Neural cell (in vitro differentiated cells): Measurements from ENCODE around the gene MGAT5. TPM values are rescaled to one million over a fixed set of nuclear protein-coding genes. Genes with fewer than 3 reads are reported as not detected.

Experiments used
- H2AFZ ChIP-seq: fragments of 200-600, 300-800 bp; sonication (generic), shearing (Covaris generic); 2 replicates; pipeline ENCODE4 v1.6.0; 2014; ENCODE audit warnings: low read depth, mild to moderate bottlenecking, antibody characterized with exemption, low read length, moderate library complexity
- H3F3A ChIP-seq: fragments of 200-600 bp; shearing (Covaris generic); 2 replicates; pipeline ENCODE4 v1.6.1; 2016; ENCODE audit warnings: mild to moderate bottlenecking, moderate library complexity, mixed read lengths, antibody characterized with exemption, low read length; ENCODE audit not compliant: insufficient read depth, poor library complexity, severe bottlenecking
- H3K27ac ChIP-seq: fragments of 200-600, 300-800 bp; sonication (generic), shearing (Covaris generic); 2 replicates; pipeline ENCODE4 v1.5.1; 2014; ENCODE audit warnings: mild to moderate bottlenecking, low read length, moderate library complexity
- H3K27me3 ChIP-seq: fragments of 300-800, 200-600 bp; sonication (generic), shearing (Covaris generic); 2 replicates; pipeline ENCODE4 v1.6.0; 2014; ENCODE audit warnings: mild to moderate bottlenecking, low read depth, low read length, moderate library complexity; ENCODE audit not compliant: insufficient read depth
- H3K36me3 ChIP-seq: fragments of 300-800, 200-600 bp; sonication (generic), shearing (Covaris generic); 2 replicates; pipeline ENCODE4 v1.5.1; 2014; ENCODE audit warnings: mild to moderate bottlenecking, antibody characterized with exemption, low read length, moderate library complexity; ENCODE audit not compliant: insufficient read depth
- H3K4me2 ChIP-seq: fragments of 300-800, 200-600 bp; sonication (generic), shearing (Covaris generic); 2 replicates; pipeline ENCODE4 v1.6.0; 2014; ENCODE audit warnings: mild to moderate bottlenecking, low read length
- H3K4me3 ChIP-seq: fragments of 300-800, 200-600 bp; sonication (generic), shearing (Covaris generic); 2 replicates; pipeline ENCODE4 v1.5.1; 2014; ENCODE audit warnings: mild to moderate bottlenecking, low read length, moderate library complexity
- H3K79me2 ChIP-seq: fragments of 200-600 bp; shearing (Covaris generic); replicated peaks from 2 replicates; pipeline ENCODE4 v1.6.0; 2014; ENCODE audit warnings: mild to moderate bottlenecking, low read length, moderate library complexity; ENCODE audit not compliant: insufficient read depth
- H3K9ac ChIP-seq: fragments of 300-800, 200-600 bp; sonication (generic), shearing (Covaris generic); 2 replicates; pipeline ENCODE4 v1.6.1; 2016; ENCODE audit warnings: mild to moderate bottlenecking, low read length, mixed read lengths
- H3K9me2 ChIP-seq: fragments of 200-600 bp; shearing (Covaris generic); 2 replicates; pipeline ENCODE4 v1.6.1; 2016; ENCODE audit warnings: mild to moderate bottlenecking, low read length, mixed read lengths; ENCODE audit not compliant: insufficient read depth
- H3K9me3 ChIP-seq: fragments of 200-600, 300-800 bp; sonication (generic), shearing (Covaris generic); 2 replicates; pipeline ENCODE4 v1.6.1; 2016; ENCODE audit warnings: mild to moderate bottlenecking, mixed run types, low read length, moderate library complexity, mixed read lengths
- H4K20me1 ChIP-seq: fragments of 200-600 bp; shearing (Covaris generic); 2 replicates; pipeline ENCODE4 v1.6.1; 2016; ENCODE audit warnings: mild to moderate bottlenecking, mixed run types; ENCODE audit not compliant: insufficient read depth
- EP300 ChIP-seq: fragments of 450-650 bp; conservative IDR thresholded peaks from 2 replicates; pipeline ENCODE4 v1.6.1; 2014; ENCODE audit warnings: antibody characterized with exemption, mild to moderate bottlenecking, moderate library complexity; ENCODE audit not compliant: poor library complexity, severe bottlenecking
- EZH2 ChIP-seq: fragments of 200-600, 300-800 bp; shearing (Covaris generic), sonication (generic); IDR thresholded peaks from 2 replicates; pipeline ENCODE4 v1.6.1; 2014; ENCODE audit warnings: antibody characterized with exemption, low read length, borderline replicate concordance, mild to moderate bottlenecking; ENCODE audit not compliant: insufficient read depth, poor library complexity, severe bottlenecking
- MXI1 ChIP-seq: fragments of 450-650 bp; conservative IDR thresholded peaks from 2 replicates; pipeline ENCODE4 v1.6.1; 2014; ENCODE audit warnings: antibody characterized with exemption, mild to moderate bottlenecking; ENCODE audit not compliant: poor library complexity, severe bottlenecking
- POLR2AphosphoS5 ChIP-seq: IDR thresholded peaks from 2 replicates; pipeline ENCODE4 v1.6.1; 2012
- RAD21 ChIP-seq: fragments of 450-650 bp; conservative IDR thresholded peaks from 2 replicates; pipeline ENCODE4 v1.6.1; 2014; ENCODE audit warnings: antibody characterized with exemption, mild to moderate bottlenecking, moderate library complexity
- SMC3 ChIP-seq: fragments of 450-650 bp; conservative IDR thresholded peaks from 2 replicates; pipeline ENCODE4 v1.6.1; 2014; ENCODE audit warnings: antibody characterized with exemption, mild to moderate bottlenecking, moderate library complexity; ENCODE audit not compliant: poor library complexity
- TAF1 ChIP-seq: IDR thresholded peaks from 2 replicates; pipeline ENCODE4 v1.6.1; 2012; ENCODE audit warnings: low read depth
- polyA plus RNA-seq: library from polyadenylated mRNA; depleted of rRNA; stranded (reverse); fragments of >200 nt; gene quantifications from 2 replicates; pipeline ENCODE4 v1.2.3, GENCODE V29; 2014
- TF ChIP-seq, protein P1 (sequence below): IDR thresholded peaks from 2 replicates; pipeline ENCODE4 v1.6.1; 2012; ENCODE audit warnings: borderline replicate concordance
- TF ChIP-seq, protein P2 (sequence below): fragments of 450-650 bp; IDR thresholded peaks from 2 replicates; pipeline ENCODE4 v1.5.1; 2014; ENCODE audit warnings: antibody characterized with exemption, mild to moderate bottlenecking, moderate library complexity; ENCODE audit not compliant: poor library complexity, severe bottlenecking

Gene MGAT5
- polyA plus RNA-seq, 1 donor from 2014 or later, result 40.9 TPM

DNA sequence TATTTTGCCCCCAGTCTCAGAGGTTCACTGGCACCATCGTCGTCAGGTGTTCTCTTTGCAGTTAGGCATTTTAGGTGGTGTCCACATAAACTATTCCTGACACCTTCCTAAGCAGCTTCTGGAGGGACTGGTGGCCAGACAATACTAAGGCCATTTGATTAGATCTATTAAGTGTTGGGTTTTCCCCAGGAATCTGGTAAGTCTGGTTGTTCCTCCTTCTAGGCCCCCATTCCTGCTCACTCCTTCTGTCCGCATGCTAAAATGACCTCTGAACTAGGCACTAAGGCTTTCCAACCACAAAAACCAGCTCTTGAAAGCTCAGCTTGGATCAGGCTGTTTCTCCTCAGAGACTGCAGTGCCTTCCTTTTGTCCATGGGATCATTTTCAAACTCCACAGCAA lies 100.7 kb downstream of the MGAT5 start:
- H3K27me3 ChIP-seq, result no peaks in the 10 kb centered on the region
- TF ChIP-seq EZH2 (no peak), MXI1 (no peak), SMC3 (no peak), RAD21 (no peak), TAF1 (no peak), EP300 (no peak), POLR2AphosphoS5 (no peak)
- TF ChIP-seq, protein P1, sequence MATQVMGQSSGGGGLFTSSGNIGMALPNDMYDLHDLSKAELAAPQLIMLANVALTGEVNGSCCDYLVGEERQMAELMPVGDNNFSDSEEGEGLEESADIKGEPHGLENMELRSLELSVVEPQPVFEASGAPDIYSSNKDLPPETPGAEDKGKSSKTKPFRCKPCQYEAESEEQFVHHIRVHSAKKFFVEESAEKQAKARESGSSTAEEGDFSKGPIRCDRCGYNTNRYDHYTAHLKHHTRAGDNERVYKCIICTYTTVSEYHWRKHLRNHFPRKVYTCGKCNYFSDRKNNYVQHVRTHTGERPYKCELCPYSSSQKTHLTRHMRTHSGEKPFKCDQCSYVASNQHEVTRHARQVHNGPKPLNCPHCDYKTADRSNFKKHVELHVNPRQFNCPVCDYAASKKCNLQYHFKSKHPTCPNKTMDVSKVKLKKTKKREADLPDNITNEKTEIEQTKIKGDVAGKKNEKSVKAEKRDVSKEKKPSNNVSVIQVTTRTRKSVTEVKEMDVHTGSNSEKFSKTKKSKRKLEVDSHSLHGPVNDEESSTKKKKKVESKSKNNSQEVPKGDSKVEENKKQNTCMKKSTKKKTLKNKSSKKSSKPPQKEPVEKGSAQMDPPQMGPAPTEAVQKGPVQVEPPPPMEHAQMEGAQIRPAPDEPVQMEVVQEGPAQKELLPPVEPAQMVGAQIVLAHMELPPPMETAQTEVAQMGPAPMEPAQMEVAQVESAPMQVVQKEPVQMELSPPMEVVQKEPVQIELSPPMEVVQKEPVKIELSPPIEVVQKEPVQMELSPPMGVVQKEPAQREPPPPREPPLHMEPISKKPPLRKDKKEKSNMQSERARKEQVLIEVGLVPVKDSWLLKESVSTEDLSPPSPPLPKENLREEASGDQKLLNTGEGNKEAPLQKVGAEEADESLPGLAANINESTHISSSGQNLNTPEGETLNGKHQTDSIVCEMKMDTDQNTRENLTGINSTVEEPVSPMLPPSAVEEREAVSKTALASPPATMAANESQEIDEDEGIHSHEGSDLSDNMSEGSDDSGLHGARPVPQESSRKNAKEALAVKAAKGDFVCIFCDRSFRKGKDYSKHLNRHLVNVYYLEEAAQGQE, result no peak
- TF ChIP-seq, protein P2, sequence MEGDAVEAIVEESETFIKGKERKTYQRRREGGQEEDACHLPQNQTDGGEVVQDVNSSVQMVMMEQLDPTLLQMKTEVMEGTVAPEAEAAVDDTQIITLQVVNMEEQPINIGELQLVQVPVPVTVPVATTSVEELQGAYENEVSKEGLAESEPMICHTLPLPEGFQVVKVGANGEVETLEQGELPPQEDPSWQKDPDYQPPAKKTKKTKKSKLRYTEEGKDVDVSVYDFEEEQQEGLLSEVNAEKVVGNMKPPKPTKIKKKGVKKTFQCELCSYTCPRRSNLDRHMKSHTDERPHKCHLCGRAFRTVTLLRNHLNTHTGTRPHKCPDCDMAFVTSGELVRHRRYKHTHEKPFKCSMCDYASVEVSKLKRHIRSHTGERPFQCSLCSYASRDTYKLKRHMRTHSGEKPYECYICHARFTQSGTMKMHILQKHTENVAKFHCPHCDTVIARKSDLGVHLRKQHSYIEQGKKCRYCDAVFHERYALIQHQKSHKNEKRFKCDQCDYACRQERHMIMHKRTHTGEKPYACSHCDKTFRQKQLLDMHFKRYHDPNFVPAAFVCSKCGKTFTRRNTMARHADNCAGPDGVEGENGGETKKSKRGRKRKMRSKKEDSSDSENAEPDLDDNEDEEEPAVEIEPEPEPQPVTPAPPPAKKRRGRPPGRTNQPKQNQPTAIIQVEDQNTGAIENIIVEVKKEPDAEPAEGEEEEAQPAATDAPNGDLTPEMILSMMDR, result no peak
- no peak overlapping the region for H3K4me3 ChIP-seq
- H4K20me1 ChIP-seq, result no peaks in the 10 kb centered on the region
- H3K79me2 ChIP-seq, result no peaks in the 10 kb centered on the region
- no peaks in the 10 kb centered on the region for H3K9me3 ChIP-seq
- no peaks in the 10 kb centered on the region for H3K9me2 ChIP-seq
- H3F3A ChIP-seq, result no peaks in the 10 kb centered on the region
- no peaks in the 10 kb centered on the region for H3K36me3 ChIP-seq
- no peak overlapping the region for H3K4me2 ChIP-seq
- no peak overlapping the region for H3K9ac ChIP-seq
- no peak overlapping the region for H2AFZ ChIP-seq
- no peak overlapping the region for H3K27ac ChIP-seq

DNA sequence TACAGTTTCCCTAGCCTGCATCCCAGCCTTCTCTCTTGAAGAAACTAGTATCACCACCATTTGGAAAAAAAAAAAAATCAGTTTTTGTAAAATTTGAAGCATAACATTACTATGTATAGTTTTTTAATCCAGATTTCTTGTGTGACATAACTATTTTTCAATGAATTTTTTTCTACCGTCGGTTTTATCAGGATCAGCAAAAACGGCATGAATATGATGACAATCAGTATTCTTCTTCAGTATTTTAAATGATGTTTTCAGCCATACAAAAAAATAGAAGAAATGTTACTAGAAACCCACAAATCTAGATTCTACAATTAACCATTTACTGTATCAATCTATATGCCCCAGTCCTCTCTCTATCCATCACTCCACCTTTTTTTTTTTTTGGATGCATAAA lies 103.9 kb downstream of the MGAT5 start:
- TF ChIP-seq SMC3, result no peak
- TF ChIP-seq MXI1, result no peak
- TF ChIP-seq EZH2, result no peak
- TF ChIP-seq, protein P1, result no peak
- no peak for TF ChIP-seq POLR2AphosphoS5
- no peak for TF ChIP-seq RAD21
- TF ChIP-seq EP300, result no peak
- TF ChIP-seq, protein P2, result no peak
- no peak for TF ChIP-seq TAF1
- Histone ChIP-seq H3K9me2 (no peaks in the 10 kb centered on the region), H3K79me2 (no peaks in the 10 kb centered on the region), H3K27me3 (no peaks in the 10 kb centered on the region), H3K4me3 (no peak overlapping the region), H3K9me3 (no peaks in the 10 kb centered on the region), H3K27ac (no peak overlapping the region), H3K4me2 (no peak overlapping the region), H3F3A (no peaks in the 10 kb centered on the region), H4K20me1 (no peaks in the 10 kb centered on the region), H3K36me3 (peaks cover 10% of the 10 kb centered on the region), H3K9ac (no peak overlapping the region), H2AFZ (no peak overlapping the region)
